Large intestine (tissue), 12 donors: ENCODE data around the gene GXYLT1. TPM values are rescaled to one million over a fixed set of nuclear protein-coding genes. Genes with fewer than 3 reads are reported as not detected.
"Not testable (repeated sequence)": the region's sequence is repeated elsewhere in the genome, so short reads cannot be mapped to it uniquely, and the experiment has no call there.

Experiments
- DNase-seq, 2 donors: peaks; one replicate each; pipeline versions ENCODE4 v3.0.0 to v3.0.0-alpha.2; 2013
- H3K27ac ChIP-seq: one replicate; pipeline ENCODE4 v1.5.1; 2013; ENCODE audit warnings: low read length
- H3K27me3 ChIP-seq: 2 replicates; pipeline ENCODE4 v1.6.1; 2013; ENCODE audit warnings: low read length; ENCODE audit not compliant: control insufficient read depth, insufficient read depth
- H3K36me3 ChIP-seq: 2 replicates; pipeline ENCODE4 v1.6.1; 2013; ENCODE audit warnings: low read length; ENCODE audit not compliant: control insufficient read depth, insufficient read depth
- H3K4me1 ChIP-seq: one replicate; pipeline ENCODE4 v1.6.1; 2013; ENCODE audit warnings: low read length; ENCODE audit not compliant: control insufficient read depth, insufficient read depth
- H3K4me3 ChIP-seq: one replicate; pipeline ENCODE4 v1.5.1; 2013; ENCODE audit warnings: low read length
- H3K9me3 ChIP-seq: one replicate; pipeline ENCODE4 v1.6.1; 2013; ENCODE audit warnings: mild to moderate bottlenecking, low read depth, low read length, moderate library complexity; ENCODE audit not compliant: control insufficient read depth
- WGBS: methylation state at CpG from one replicate; pipeline ENCODE4 v1.1.5; 2013; ENCODE audit warnings: low lambda C conversion rate; ENCODE audit not compliant: insufficient coverage; 5-methylcytosine and 5-hydroxymethylcytosine counted together
- long read RNA-seq, 11 donors: transcript quantifications; one replicate each; lab custom pipeline, GENCODE V29; 2026
- polyA plus RNA-seq: library from polyadenylated mRNA; unstranded; fragments of 120-200 nt; gene quantifications from one replicate; pipeline ENCODE4 v1.2.1, GENCODE V29; 2013

The GXYLT1 gene
- 12.5 TPM for polyA plus RNA-seq
- long read RNA-seq, donor 1, partial matches to known transcripts: 0 of 1 reads
- long read RNA-seq, donor 1, other reads (novel, unspliced or antisense): 0 of 1 reads
- long read RNA-seq, donor 2, partial matches to known transcripts: 0 of 3 reads
- long read RNA-seq, donor 2, other reads (novel, unspliced or antisense): 0 of 3 reads
- long read RNA-seq, donor 3: 0 reads
- long read RNA-seq, donor 4: 0 reads
- long read RNA-seq, donor 5, full-length matches to known transcripts: 4 of 4 reads
- long read RNA-seq, donor 5, partial matches to known transcripts: 0 of 4 reads
- long read RNA-seq, donor 5, other reads (novel, unspliced or antisense): 0 of 4 reads
- long read RNA-seq, donor 6, full-length matches to known transcripts: 4 of 4 reads
- long read RNA-seq, donor 6, partial matches to known transcripts: 0 of 4 reads
- long read RNA-seq, donor 6, other reads (novel, unspliced or antisense): 0 of 4 reads
- long read RNA-seq, donor 7, full-length matches to known transcripts: 1 of 1 reads
- long read RNA-seq, donor 7, partial matches to known transcripts: 0 of 1 reads
- long read RNA-seq, donor 7, other reads (novel, unspliced or antisense): 0 of 1 reads
- long read RNA-seq, donor 8, full-length matches to known transcripts: 2 of 2 reads
- long read RNA-seq, donor 8, partial matches to known transcripts: 0 of 2 reads
- long read RNA-seq, donor 8, other reads (novel, unspliced or antisense): 0 of 2 reads
- long read RNA-seq, donor 9, full-length matches to known transcripts: 1 of 1 reads
- long read RNA-seq, donor 9, partial matches to known transcripts: 0 of 1 reads
- long read RNA-seq, donor 9, other reads (novel, unspliced or antisense): 0 of 1 reads
- long read RNA-seq, donor 10, full-length matches to known transcripts: 4 of 4 reads
- long read RNA-seq, donor 10, partial matches to known transcripts: 0 of 4 reads
- long read RNA-seq, donor 10, other reads (novel, unspliced or antisense): 0 of 4 reads
- long read RNA-seq, donor 11, full-length matches to known transcripts: 3 of 3 reads
- long read RNA-seq, donor 11, partial matches to known transcripts: 0 of 3 reads
- long read RNA-seq, donor 11, other reads (novel, unspliced or antisense): 0 of 3 reads

GRCh38 chr12:42144408-42145196, at the start of gene GXYLT1:
TSS of gene GXYLT1 (minus strand) at chr12:42144874. CDS start at chr12:42144646, 228 bp downstream.
- H3K9me3 ChIP-seq: no peaks in the 10 kb centered on the region
- H3K4me1 ChIP-seq: peaks cover 8% of the 10 kb centered on the region
- no peaks in the 10 kb centered on the region for H3K27me3 ChIP-seq
- H3K4me3 ChIP-seq: peak within 1 kb of the TSS; percentile 63
- peak; percentile 96 to 98 for DNase-seq
- H3K27ac ChIP-seq: peak within 1 kb of the TSS; percentile 70
- H3K36me3 ChIP-seq: no peaks in the 10 kb centered on the region
- WGBS: no CpG with 5 or more reads among the region's 106 CpGs

GRCh38 chr12:42192686-42193085, 48.0 kb upstream of the GXYLT1 start:
- no peaks in the 10 kb centered on the region for H3K4me1 ChIP-seq
- no peak for DNase-seq
- 100% methylated on average over 2 of the region's 6 CpGs for WGBS
- H3K4me3 ChIP-seq: no peak overlapping the region
- H3K36me3 ChIP-seq: peaks cover 26% of the 10 kb centered on the region
- no peaks in the 10 kb centered on the region for H3K27me3 ChIP-seq
- H3K27ac ChIP-seq: no peak overlapping the region
- no peaks in the 10 kb centered on the region for H3K9me3 ChIP-seq

- WGBS: no CpG with 5 or more reads among the region's 1 CpG
- no peak for DNase-seq
These were observed 47.6 kb upstream of the GXYLT1 start for GRCh38 chr12:42192258-42192657.

GRCh38 chr12:42190376-42190775, 45.7 kb upstream of the GXYLT1 start:
- DNase-seq: no peak
- Histone ChIP-seq H3K4me3 (no peak overlapping the region), H3K27me3 (no peaks in the 10 kb centered on the region), H3K36me3 (peaks cover 21% of the 10 kb centered on the region), H3K9me3 (no peaks in the 10 kb centered on the region), H3K4me1 (no peaks in the 10 kb centered on the region), H3K27ac (no peak overlapping the region)

More at GRCh38 chr12:42192258-42192657, 47.6 kb upstream of the GXYLT1 start:
- Histone ChIP-seq H3K4me1 (no peaks in the 10 kb centered on the region), H3K4me3 (no peak overlapping the region), H3K36me3 (peaks cover 26% of the 10 kb centered on the region), H3K27ac (no peak overlapping the region), H3K9me3 (no peaks in the 10 kb centered on the region), H3K27me3 (no peaks in the 10 kb centered on the region)

GRCh38 chr12:42188275-42188674, 43.6 kb upstream of the GXYLT1 start:
- H3K4me1 ChIP-seq, DNase-seq, H3K27me3 ChIP-seq, H3K27ac ChIP-seq, H3K4me3 ChIP-seq, H3K9me3 ChIP-seq: not testable (repeated sequence)
- H3K36me3 ChIP-seq: peaks cover 18% of the 10 kb centered on the region
- no CpG with 5 or more reads among the region's 3 CpGs for WGBS

- no peak overlapping the region for H3K27ac ChIP-seq
- H3K27me3 ChIP-seq: no peaks in the 10 kb centered on the region
- H3K9me3 ChIP-seq: no peaks in the 10 kb centered on the region
- peaks cover 18% of the 10 kb centered on the region for H3K36me3 ChIP-seq
- 100% methylated on average over 1 of the region's 2 CpGs for WGBS
- H3K4me3 ChIP-seq: no peak overlapping the region
- DNase-seq: no peak
- no peaks in the 10 kb centered on the region for H3K4me1 ChIP-seq
These were observed 43.1 kb upstream of the GXYLT1 start for GRCh38 chr12:42187799-42188198.

- no CpG with 5 or more reads among the region's 2 CpGs for WGBS
These were observed 42.1 kb upstream of the GXYLT1 start for GRCh38 chr12:42186793-42187192.

GRCh38 chr12:42182394-42182793, 37.7 kb upstream of the GXYLT1 start:
- Histone ChIP-seq H3K4me3 (no peak overlapping the region), H3K36me3 (peaks cover 13% of the 10 kb centered on the region), H3K27ac (no peak overlapping the region), H3K4me1 (no peaks in the 10 kb centered on the region), H3K27me3 (no peaks in the 10 kb centered on the region), H3K9me3 (no peaks in the 10 kb centered on the region)
- 75% methylated on average over 1 of the region's 2 CpGs for WGBS
- DNase-seq: no peak

More at GRCh38 chr12:42186793-42187192, 42.1 kb upstream of the GXYLT1 start:
- no peak for DNase-seq
- Histone ChIP-seq H3K4me1 (no peaks in the 10 kb centered on the region), H3K27ac (no peak overlapping the region), H3K4me3 (no peak overlapping the region), H3K36me3 (peaks cover 12% of the 10 kb centered on the region), H3K27me3 (no peaks in the 10 kb centered on the region), H3K9me3 (no peaks in the 10 kb centered on the region)

- no CpG with 5 or more reads among the region's 2 CpGs for WGBS
- no peaks in the 10 kb centered on the region for H3K4me1 ChIP-seq
- DNase-seq: peak; percentile 5 to 28
These were observed 36.4 kb upstream of the GXYLT1 start for GRCh38 chr12:42180990-42181596.

More at GRCh38 chr12:42180990-42181596, 36.4 kb upstream of the GXYLT1 start:
- H3K36me3 ChIP-seq: peaks cover 18% of the 10 kb centered on the region
- H3K4me3 ChIP-seq: no peak overlapping the region
- no peaks in the 10 kb centered on the region for H3K9me3 ChIP-seq
- no peak overlapping the region for H3K27ac ChIP-seq
- H3K27me3 ChIP-seq: no peaks in the 10 kb centered on the region
